ENCODE data around the gene DCC.

GRCh38 chr18:53254265-53254664 is 914.3 kb downstream of the DCC start:
- TF ChIP-seq CTCF (IDR thresholded peaks at IDR 0.05; ENCODE audit: low read depth, low read length, poor library complexity, severe bottlenecking) (no peak), EZH2phosphoT487 (IDR thresholded peaks at IDR 0.05; ENCODE audit: borderline replicate concordance, low read length) (no peak)
